Activated CD8-positive, alpha-beta memory T cell treated with anti-CD3 and anti-CD28 coated beads, Interleukin-2, amount 50 U/mL, for 1 hour (primary cell): Measurements from ENCODE around the gene ALPG.
"Not testable (repeated sequence)": the region's sequence is repeated elsewhere in the genome, so short reads cannot be mapped to it uniquely, and the experiment has no call there.

Source experiments
- DNase-seq: peaks from one replicate; pipeline ENCODE4 v3.0.0-alpha.2; 2020; ENCODE audit errors: extremely low read depth

ALPG gene

DNA sequence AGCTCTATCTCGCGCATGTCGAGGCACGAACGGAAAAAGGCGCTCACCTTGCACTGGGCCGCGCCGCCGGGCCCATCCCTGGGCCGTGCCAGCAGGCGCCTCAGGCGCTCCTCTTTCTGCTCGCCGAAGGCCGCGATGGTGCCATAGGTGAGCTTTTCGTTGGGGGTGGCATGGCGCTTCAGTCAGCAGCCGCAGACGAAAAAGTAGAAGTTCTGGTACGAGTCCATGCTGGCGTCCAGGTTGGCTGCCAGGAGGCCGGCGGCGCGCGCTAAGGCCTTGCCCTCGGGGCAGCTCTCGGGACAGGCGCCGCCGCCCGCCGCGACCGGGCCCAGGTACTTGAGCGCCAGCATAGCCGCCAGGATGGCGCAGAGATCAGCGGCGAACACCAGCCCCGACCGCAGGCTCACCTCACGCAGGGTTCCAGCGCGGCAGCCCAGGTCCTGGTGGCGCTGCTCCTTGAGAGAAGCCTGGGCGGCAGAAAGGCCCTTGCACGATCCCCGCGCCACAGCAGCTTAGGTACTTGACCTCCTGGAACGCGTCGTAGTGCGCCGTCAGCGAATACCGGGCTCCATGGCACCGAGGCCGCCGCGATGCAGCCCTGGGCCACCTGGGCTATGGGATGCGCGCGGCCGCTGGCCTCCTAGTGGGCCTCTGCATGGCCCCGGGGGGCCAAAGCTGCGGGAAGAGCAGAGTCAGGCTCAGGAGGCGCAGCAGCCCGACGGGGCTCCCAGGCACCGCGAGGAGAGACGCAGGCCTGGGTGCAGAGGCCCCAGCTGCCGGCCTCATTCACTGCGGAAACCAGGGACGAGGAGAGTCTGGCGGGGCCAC lies 12.8 kb downstream of the ALPG start:
- DNase-seq: no peak

DNA sequence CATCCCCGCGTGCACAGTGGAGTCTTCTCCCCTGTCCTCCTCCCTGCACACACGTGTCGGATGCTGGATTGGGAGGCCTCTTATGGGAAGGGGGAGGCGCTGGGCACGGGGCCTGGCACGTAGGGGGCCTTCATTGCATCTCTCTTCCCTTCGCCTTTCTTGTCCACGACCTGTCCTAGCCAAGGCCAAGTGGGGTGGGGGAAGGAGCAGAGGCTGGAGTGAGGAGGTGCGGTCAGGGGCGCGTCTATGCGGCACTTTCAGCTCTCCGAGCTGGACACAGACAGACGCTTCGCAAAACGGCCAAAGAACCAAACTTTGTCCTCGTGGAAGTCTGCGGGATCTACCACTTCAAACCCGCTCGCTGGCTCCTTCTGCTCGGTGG lies 13.4 kb downstream of the ALPG start:
- DNase-seq: no peak

DNA sequence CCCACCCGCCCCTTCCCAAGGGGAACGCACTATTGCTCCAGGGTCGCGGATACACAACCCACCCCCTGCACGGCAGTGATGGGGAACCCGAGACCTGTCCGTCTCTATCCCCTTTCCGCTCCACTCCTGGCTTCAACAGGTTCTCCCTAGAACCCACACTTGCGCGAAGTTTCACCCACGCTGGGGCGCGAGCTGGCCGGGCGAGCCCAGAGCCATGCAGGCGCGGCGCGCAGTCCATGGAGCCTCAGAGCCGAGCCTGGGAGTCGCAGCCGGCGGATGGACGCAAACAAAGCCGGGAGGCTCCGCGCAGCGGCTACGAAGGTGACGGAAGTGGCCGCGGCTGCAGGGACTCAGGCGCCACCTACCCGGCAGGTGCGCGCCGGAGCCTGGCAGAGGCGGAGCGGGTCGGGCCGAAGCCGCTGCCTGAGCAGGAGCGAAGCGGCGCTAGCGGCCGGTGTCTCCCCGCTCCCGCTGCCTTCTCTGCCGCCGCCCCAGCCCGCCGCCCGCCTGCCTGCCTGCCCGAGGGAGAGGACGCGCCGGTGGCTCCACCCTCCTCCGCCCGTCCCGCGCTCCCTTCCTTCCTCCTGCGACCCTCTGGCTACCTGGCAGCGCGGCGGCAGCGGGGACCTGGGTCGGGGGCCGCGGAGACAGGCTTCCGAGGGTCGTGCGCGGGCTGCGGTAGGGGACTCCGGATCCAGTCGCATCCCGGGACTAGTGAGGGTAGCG lies 14.0 kb downstream of the ALPG start:
- DNase-seq: no peak

DNA sequence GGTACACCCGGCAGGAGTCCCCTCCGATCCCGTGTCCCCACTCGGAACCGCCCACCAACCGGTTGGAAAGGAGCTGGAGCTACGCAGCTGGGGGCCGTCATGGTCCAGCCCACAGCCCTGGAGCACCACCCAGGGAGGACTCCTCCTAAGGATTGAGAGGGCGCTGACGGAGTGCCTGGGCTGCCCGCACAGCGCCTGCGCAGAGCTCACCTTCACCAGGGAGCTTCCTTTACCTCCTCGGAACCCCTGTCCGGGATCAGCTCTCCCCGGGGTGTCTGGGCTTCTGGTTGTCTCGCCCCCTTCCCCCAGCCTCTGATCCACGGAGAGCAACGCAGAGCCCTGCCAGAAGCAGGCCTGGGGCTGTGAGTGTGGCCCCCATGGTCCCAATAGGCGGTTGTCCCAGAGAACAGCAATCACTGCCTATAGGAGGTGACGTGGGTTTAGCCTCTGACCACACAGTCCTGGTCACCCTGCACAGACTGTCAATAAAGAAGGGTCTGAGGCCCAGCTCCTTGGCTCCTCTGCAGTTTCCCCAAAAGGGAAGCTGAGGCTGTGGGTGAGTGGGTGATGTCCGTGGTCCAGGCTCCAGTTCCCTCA lies 14.6 kb downstream of the ALPG start:
- DNase-seq: no peak

DNA sequence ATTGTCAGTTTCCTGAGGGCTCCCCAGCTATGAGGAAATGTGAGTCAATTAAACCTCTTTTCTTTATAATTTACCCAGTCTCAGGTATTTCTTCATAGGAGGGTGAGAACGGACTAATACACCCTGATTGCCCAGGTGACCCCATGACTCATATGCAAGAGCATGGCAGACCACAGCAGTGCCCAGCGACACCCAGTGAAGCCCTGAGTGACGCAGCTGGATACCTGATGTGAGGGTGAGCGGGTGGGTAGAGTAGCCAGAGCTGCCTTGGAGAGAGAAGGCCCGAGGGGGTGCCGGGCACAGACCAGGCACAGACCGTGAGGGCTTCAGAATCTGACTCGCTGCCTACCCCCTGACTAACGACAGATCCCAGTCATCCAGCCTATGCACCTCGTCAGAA lies 15.4 kb downstream of the ALPG start:
- no peak for DNase-seq

DNA sequence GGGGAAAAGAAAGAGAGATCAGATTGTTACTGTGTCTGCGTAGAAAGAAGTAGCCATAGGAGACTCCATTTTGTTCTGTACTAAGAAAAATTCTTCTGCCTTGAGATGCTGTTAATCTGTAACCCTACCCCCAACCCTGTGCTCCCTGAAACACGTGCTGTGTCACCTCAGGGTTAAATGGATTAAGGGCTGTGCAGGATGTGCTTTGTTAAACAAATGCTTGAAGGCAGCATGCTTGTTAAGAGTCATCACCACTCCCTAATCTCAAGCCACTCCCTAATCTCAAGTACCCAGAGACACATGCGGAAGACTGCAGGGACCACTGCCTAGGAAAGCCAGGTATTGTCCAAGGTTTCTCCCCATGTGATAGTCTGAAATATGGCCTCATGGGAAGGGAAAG lies 16.4 kb downstream of the ALPG start:
- not testable (repeated sequence) for DNase-seq

DNA sequence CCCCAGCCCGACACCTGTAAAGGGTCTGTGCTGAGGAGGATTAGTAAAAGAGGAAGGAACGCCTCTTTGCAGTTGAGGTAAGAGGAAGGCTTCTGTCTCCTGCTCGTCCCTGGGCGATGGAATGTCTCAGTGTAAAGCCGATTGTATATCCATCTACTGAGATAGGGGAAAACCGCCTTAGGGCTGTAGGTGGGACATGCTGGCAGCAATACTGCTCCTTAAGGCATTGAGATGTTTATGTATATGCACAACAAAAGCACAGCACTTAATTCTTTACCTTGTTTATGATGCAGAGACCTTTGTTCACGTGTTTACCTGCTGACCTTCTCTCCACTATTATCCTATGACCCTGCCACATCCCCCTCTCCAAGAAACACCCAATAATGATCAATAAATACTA lies 16.8 kb downstream of the ALPG start:
- not testable (repeated sequence) for DNase-seq

DNA sequence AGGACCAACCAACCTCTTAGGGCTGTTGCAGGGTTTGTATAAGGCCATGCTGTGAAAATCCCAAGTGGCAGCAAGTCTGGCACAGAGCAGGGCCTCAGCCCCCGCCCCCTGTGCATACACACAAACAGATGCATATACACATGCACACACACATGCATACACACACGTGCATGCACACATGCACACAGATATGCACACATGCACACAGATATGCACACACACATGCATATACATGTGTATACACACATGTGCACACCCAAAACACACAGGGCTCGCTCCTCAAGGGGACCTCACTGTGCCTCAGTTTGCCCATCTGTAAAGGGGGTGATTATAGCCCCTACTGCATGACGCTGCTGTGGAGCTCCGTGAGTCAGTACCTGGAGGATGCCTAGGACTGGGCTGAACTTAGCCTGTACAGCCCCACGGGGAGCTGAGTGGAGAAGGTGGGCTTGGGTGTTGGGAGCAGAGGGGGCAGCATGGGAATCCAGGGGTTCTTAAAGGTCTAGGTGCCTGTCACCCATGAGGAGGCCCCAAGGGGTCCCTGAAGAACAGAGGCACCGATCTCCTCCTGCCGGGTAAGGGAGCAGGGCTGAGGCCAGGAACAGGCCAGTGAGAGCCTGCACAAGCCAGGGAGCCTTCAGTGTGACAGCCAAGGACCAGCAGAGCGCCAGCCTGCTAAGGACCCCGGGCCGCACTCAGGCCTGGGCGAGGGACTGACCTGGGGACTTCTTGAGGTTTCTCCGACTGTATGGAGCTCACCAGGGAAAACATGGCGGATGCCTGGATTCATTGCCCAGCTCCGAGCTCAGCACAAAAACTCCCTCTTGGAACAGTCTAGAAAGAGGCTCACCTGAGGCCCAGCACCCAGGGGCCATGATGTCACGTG lies 25.3 kb downstream of the ALPG start:
- no peak for DNase-seq

DNA sequence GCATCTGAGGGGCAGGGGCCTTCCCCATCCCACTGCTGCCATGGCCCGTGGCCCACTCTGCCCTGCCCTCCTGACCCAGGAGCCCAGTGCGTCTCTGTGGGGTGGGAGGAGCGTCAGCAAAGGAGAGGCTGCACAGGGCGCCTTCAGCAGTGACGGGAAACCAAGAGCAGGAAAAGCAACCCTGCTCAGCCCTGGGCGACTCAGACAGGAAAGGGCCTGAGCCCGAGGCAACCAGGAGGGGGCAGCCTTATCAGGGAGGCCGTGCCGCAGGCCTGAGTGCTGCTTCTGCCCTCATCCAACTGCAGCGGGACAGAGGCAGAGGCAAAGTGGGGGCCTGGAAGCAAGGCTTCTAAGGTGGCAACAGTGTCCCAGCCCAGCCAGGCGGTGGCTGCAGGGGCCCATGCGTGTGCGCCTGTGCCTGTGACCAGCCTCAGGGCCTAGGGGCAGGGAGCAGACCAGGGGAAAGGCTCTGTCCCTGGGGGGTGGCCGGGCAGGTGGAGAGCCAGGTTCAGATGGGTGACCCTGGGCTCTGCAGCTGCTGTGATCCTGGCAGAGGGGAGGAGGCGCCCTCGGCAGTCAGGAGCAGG lies 26.0 kb downstream of the ALPG start:
- DNase-seq: no peak

DNA sequence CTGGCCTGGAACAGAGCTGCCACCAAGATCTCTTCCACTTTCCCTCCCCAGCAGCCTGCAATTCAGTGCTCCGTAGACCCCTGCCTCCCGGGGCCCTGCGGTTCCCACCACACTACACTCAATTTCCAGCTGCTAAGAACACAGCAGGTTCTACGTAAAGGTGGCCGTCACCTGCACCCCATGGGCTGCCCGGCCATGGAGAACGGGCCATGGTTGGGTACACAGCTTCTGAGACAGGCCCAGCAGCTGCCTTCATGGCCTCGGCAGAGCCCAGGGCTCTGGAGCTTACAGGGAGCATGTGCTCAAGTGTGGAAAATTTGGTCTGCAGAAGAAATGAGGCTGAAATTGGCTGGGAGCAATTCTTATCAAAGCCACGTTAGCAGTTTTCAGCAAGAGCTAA lies 27.0 kb downstream of the ALPG start:
- not testable (repeated sequence) for DNase-seq

DNA sequence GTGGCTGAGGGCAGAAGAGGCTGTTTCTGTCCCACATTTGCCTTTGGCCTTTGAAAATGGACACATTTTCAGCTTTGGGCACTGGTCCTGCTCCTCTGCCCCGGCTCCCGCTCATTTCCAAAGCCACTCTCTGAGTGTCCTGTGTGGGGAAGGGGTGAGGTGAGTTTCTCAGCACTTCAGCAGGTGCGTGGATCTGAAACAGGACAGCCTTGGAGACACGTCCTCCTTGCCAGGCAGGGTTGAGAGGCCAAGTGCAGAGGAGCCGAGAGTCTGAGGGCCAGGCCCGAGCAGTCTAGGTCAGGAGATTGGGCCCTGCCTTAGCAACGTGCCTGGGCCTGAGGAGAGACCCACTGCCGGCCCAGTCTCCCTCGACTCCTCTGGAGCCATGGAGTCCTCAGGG lies 27.4 kb downstream of the ALPG start:
- DNase-seq: no peak

DNA sequence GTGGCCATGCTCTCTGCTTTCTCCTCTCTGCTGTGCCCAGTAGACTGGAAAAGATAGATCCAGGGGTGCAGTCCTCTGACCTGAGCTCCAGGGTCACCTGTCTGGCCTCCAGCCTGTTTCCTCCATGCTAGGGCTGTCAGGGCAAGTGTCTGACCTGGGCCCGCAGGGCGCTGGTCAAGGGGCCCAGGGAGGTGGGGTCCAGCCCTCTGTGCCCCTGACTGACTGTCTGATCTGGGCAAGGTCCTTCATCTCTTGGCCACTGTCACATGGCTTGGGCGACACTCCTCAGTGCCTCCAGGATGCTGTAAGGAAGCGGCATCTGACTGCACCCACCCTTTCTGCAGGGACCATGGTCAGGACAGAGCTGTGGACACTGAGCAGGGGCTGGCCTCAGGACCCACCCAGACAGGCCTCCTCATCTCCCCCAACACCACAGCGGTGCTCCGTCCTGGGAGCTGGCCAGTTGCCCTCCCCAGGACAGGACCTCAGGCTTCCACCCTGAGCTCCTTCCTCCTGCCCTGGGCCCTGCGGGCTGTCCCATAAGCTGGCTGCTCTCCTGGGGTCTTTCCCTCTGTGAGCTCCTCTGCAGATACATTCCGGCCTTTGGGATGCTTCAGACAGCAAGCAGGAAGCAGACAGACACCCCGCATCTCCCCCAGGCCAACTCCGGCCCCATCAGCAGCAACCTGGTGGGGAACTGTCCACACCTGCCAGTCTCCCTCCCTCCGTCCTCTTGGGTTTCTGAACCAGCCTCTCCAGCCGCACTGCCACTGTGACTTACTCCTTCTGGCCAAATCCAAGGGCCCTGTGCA lies 28.1 kb downstream of the ALPG start:
- no peak for DNase-seq

DNA sequence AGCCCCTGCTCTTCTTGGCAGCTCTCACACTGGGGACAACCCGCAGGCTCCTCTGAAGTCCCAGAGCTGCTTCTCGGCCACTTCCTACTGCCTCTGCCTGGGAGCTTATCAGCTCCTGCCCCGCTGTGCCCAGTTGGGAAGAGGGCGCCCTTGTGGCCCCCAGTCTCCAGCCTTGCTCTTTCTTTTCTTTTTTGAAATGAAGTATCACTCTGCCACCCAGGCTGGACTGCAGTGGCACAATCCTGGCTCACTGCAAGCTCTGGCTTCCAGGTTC lies 28.7 kb downstream of the ALPG start:
- DNase-seq: no peak

DNA sequence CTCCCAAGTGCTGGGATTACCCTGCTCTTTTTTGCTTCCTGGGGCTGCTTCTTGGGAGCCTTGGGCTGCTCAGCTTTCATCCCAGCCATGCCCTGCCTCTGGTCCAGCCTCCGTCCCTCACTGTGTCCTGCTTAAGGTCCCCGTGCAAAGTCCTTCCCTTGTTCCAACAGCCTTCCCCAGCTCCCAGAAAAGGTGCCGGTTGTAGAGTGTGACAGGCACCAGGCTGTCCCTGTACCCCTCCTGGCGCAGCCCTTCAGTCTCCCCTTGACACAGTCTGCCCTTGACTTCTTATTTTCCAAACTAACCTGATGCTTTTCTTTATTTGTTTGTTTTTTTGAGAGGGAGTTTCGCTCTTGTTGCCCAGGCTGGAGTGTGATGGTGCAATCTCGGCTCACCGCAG lies 29.2 kb downstream of the ALPG start:
- no peak for DNase-seq

DNA sequence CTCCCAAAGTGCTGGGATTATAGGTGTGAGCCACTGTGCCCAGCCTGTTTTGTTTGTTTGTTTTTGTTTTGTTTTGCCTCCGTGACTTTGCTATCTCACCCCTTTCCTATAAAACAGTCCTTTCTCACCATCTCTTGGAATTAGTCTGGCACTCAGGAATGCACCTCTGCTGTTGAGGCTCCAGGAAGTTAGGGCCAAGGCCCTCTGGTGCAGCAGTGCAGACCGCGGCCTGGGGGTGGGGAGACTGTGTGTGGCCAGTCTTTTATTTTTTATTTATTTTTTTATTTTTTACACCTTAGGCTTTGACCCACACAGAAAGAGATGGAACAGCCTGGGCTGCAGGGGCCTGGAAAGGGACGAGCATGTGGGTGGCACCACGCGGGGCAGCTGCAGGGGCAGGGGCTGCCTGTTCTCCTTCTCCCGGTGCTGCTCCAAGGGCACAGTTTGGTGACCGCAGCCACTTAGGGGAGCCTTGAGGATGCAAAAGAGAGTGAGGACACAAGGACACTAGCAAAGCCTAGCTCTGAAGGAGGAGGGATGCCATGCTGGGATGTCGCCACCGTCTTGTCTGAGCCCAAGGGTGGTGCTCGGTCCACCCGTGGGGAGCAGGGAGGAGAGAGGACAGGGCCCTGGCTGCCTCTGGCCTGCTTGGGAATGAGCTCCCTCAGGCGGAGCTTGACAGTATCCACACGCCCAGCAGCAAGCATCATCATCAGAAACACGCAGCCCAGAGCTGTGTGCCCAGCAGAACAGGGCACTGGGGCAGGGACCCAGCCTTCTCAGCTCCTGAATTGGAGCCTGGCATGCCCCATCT lies 29.9 kb downstream of the ALPG start:
- DNase-seq: no peak

DNA sequence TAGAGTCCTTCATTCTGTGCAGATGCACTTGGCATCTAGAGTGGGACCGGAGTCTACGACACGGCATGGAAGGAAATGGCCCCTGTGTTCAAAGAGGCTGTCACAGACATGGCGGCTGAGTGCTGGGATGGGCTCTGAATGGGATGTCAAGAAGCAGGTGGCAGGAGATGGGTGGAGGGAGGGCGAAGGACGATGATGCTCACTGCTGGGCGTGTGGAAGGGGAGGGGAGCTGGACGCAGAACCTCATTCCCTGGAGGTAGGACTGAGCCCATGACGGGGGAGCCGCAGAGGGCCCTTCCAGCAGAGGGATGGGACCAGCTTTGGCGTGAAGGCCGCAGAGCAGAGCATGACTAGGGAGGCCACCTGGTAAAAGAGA lies 30.5 kb downstream of the ALPG start:
- no peak for DNase-seq

DNA sequence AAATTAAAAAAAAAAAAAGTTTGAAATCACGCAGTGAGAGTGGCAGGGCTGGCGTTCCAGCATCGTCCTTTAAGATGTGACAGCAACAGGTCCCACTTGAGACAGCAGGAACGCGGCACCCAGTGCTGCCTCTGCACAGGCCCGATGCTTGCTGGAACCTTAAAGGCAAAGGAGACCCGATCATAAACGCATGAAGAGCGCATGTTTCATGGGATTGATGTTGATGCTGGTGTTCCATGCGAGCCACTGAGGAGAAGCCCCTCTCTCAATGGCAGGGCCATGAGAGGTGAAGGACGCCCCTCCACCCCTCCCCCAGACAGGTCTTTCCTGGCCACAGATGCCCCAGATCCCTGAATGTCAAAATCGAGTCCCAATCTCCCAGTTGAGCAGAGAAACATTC lies 31.4 kb downstream of the ALPG start:
- no peak for DNase-seq

DNA sequence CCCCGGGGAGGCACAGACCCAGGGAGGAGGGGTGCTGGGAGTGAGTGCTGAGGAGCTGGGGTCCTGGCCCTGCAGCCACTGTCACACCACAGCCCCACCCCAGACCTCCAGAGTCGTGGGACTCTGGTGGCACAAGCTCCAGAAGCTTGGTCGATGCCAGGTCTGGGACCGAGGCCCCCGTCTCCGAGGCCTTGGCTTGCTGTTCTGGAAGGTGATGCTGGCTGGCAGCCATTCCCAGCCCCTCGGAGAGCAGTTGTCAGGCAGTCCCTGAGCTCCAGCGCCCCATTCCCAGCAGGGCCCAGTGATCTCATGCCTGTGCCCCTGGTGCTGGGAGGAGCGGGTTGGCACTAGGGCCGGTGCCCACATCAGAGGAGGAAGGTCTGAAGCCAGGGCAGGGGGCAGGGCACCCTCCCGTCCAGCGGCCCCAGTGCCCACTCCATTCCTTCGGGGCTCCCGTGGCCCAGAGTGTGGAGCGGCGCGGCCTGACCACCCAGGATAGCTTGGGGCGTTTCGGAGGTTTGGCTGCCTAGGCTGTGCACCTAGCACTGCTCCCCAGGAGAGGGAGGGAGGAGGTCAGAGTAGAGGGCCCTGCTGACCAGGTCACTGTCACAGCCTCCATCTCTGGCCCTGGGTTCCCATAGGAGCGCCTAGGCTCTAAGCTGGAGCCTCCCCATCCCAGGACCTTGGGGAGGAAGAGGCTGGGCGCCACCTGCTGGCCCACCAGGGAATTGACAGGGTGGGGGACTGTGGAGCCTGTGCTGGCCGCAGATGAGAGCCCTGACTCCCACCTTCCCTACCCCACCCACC lies 32.5 kb downstream of the ALPG start:
- no peak for DNase-seq

DNA sequence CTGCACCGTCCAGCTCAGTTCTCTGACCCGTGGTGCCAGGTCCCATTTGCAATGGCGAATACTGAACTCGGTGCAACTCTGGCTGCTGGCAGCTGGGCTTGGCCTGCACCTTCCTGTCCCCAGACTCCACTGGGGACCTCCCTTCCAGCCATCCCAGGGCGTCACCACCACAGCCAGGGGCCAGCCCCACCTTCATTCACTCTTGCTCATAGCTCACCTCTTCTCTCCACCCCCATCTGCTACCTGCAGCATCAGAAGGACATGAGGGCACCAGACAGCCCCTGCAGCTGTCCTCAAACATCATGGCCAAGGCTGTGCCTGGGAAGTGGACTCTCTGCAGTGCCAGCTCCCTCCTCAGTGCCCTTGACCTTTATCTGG lies 33.1 kb downstream of the ALPG start:
- DNase-seq: no peak
